Myocyte (in vitro differentiated cells): Measurements from ENCODE around the gene SRSF11. TPM values are rescaled to one million over a fixed set of nuclear protein-coding genes. Genes with fewer than 3 reads are reported as not detected.

ENCODE experiments used
- total RNA-seq: library from RNA; depleted of rRNA; stranded (reverse); fragments of >200 nt; gene quantifications from 2 replicates; pipeline ENCODE4 v1.2.3, GENCODE V29; 2014

Gene SRSF11
- total RNA-seq, 1 donor from 2014 or later, result 98.7 TPM

Other genes starting within 250 kb of the SRSF11 start
- gene LRRC40, start 15.8 kb upstream of the SRSF11 start, total RNA-seq, result 14.2 and 15.9 TPM in 2 replicates
- gene ANKRD13C, start 133.3 kb downstream of the SRSF11 start, total RNA-seq, result 29.1 and 37.2 TPM in 2 replicates
- 2.3 and 3.7 TPM in 2 replicates for gene CTH, start 189.9 kb downstream of the SRSF11 start, total RNA-seq